Measurements from ENCODE around the gene GNAZ. TPM values are rescaled to one million over a fixed set of nuclear protein-coding genes. Genes with fewer than 3 reads are reported as not detected.

GNAZ gene
- polyA plus RNA-seq, 2 of the 4 experiments (the other 2 are of a cell fraction), result 1.9 to 2.5 TPM

- no peak overlapping the region for H3K4me3 ChIP-seq
- ChIA-PET CTCF (no interaction called here), POLR2A (no interaction called here)
- TF ChIP-seq PHF8 (IDR thresholded peaks at IDR 0.05; ENCODE audit: borderline replicate concordance, low read depth) (no peak), RFX5 (IDR thresholded peaks at IDR 0.05) (no peak), ATOH8 (CRISPR knock-in tag; IDR thresholded peaks at IDR 0.05; ENCODE audit: low read depth) (no peak), RNF2 (IDR thresholded peaks at IDR 0.05; ENCODE audit: borderline replicate concordance, low read depth) (no peak), EHMT2 (IDR thresholded peaks at IDR 0.05; ENCODE audit: low read depth) (no peak), ZC3H11A (IDR thresholded peaks at IDR 0.05) (no peak), HOXB13 (CRISPR knock-in tag; IDR thresholded peaks at IDR 0.05; ENCODE audit: low read depth) (no peak), ZNF302 (CRISPR knock-in tag; IDR thresholded peaks at IDR 0.05) (no peak), SREBF2 (IDR thresholded peaks at IDR 0.05) (no peak), KDM1A (IDR thresholded peaks at IDR 0.05; ENCODE audit: low read depth) (no peak), HEYL (CRISPR knock-in tag; IDR thresholded peaks at IDR 0.05) (no peak), MAFK (IDR thresholded peaks at IDR 0.05; ENCODE audit: partially characterized antibody) (no peak), HOXA7 (CRISPR knock-in tag; IDR thresholded peaks at IDR 0.05) (no peak), CHD4 (IDR thresholded peaks at IDR 0.05; ENCODE audit: borderline replicate concordance) (no peak)
- no peak overlapping the region for H3K27ac ChIP-seq
- H3K4me1 ChIP-seq, result no peaks in the 10 kb centered on the region
- no peak for ATAC-seq
- H3K4me2 ChIP-seq, result no peak overlapping the region
- no peak for DNase-seq (ENCODE audit: low read depth in 1 of 2, low spot score in 1 of 2)
- WGBS (ENCODE audit: missing lambda C conversion rate), result 89% methylated on average over 14 of the region's 22 CpGs
- no peak for FAIRE-seq
- H3K9me3 ChIP-seq, result no peaks in the 10 kb centered on the region
Measured at GRCh38 chr22:23157560-23158515, 87.5 kb downstream of the GNAZ start.

GRCh38 chr22:23158516-23159290 is 88.4 kb downstream of the GNAZ start:
- no peak overlapping the region for H3K27ac ChIP-seq
- H3K9me3 ChIP-seq, result no peaks in the 10 kb centered on the region
- H3K4me1 ChIP-seq, result no peaks in the 10 kb centered on the region
- no peak for FAIRE-seq
- ChIA-PET CTCF (interaction anchor here (1.0 kb wide), 1 partner anchor 19 kb away, joined by 4 read pairs; no protein-coding TSS in a partner anchor), POLR2A (no interaction called here)
- no peak for DNase-seq (ENCODE audit: low read depth in 1 of 2, low spot score in 1 of 2)
- ATAC-seq, result no peak
- H3K4me2 ChIP-seq, result no peak overlapping the region
- 90% methylated on average over 7 of the region's 14 CpGs for WGBS (ENCODE audit: missing lambda C conversion rate)
- no peak overlapping the region for H3K4me3 ChIP-seq
- TF ChIP-seq TFCP2L1 (CRISPR knock-in tag; IDR thresholded peaks at IDR 0.05), result no peak
- no peak for TF ChIP-seq FOSB (CRISPR knock-in tag; IDR thresholded peaks at IDR 0.05)
- TF ChIP-seq HDAC2 (IDR thresholded peaks at IDR 0.05), result no peak
- no peak for TF ChIP-seq RFX5 (IDR thresholded peaks at IDR 0.05)
- no peak for TF ChIP-seq TP53 (CRISPR knock-in tag; IDR thresholded peaks at IDR 0.05)
- TF ChIP-seq HOXB13 (CRISPR knock-in tag; IDR thresholded peaks at IDR 0.05; ENCODE audit: low read depth), result no peak
- TF ChIP-seq RCOR1 (IDR thresholded peaks at IDR 0.05; ENCODE audit: low read depth, low read length), result no peak
- TF ChIP-seq RAD21 (conservative IDR thresholded peaks at IDR 0.05 in 1 of 2, IDR thresholded peaks at IDR 0.05 in 1 of 2), result no peak
- no peak for TF ChIP-seq USF2 (IDR thresholded peaks at IDR 0.05)
- no peak for TF ChIP-seq CBX2 (IDR thresholded peaks at IDR 0.05; ENCODE audit: borderline replicate concordance, low read depth)
- no peak for TF ChIP-seq HOXA7 (CRISPR knock-in tag; IDR thresholded peaks at IDR 0.05)
- TF ChIP-seq PHF8 (IDR thresholded peaks at IDR 0.05; ENCODE audit: borderline replicate concordance, low read depth), result no peak
- TF ChIP-seq CEBPB (IDR thresholded peaks at IDR 0.05), result no peak

Measured in A549 (cell line).